B cell (primary cell): ENCODE measurements around the gene ARV1. TPM values are rescaled to one million over a fixed set of nuclear protein-coding genes. Genes with fewer than 3 reads are reported as not detected.

ENCODE experiments used
- ATAC-seq: fragments of 200-7000 bp; cut with Tn5 transposase; one replicate; pipeline ENCODE4 v1.10.0; 2021; ENCODE audit warnings: low read depth, mild to moderate bottlenecking, moderate number of reproducible peaks, moderate library complexity
- CTCF ChIA-PET: fragments of 350-600 bp; sonication (Branson Sonifier 250); formaldehyde crosslinking; loops from one replicate; lab custom pipeline; 2021; ENCODE audit warnings: antibody characterized with exemption, inconsistent platforms; lab: Charles Lee
- POLR2A ChIA-PET: fragments of 350-600 bp; sonication (Branson Sonifier 250); formaldehyde crosslinking; loops from one replicate; lab custom pipeline; 2021; ENCODE audit warnings: antibody characterized with exemption; lab: Charles Lee
- DNase-seq: peaks from one replicate; pipeline ENCODE4 v3.0.0; 2013
- H2AFZ ChIP-seq: 2 replicates; pipeline ENCODE4 v1.6.1; 2012; ENCODE audit warnings: mild to moderate bottlenecking, low read depth, low read length; ENCODE audit not compliant: insufficient read depth, poor library complexity, severe bottlenecking
- H3K27ac ChIP-seq, 2 donors: 1 replicate in 1 of 2; 2 replicates in 1 of 2; pipeline ENCODE4 v1.5.1; 2012 to 2013; ENCODE audit warnings: low read length in 2 of 2, mild to moderate bottlenecking in 2 of 2, moderate library complexity in 1 of 2
- H3K27me3 ChIP-seq, 4 experiments: fragments of 200-600 bp in 1 of 4; sonication (generic) in 1 of 4; replicated peaks in 1 of 4; 1 replicate in 2 of 4; 2 replicates in 2 of 4; pipeline versions ENCODE4 v1.6.1 to v1.7.0; 2013 to 2016; ENCODE audit warnings: low read length in 3 of 4, mild to moderate bottlenecking in 2 of 4, mixed read lengths in 1 of 4, moderate library complexity in 1 of 4; ENCODE audit not compliant: insufficient read depth in 4 of 4, control insufficient read depth in 3 of 4; ENCODE audit errors: control extremely low read depth in 1 of 4
- H3K36me3 ChIP-seq, 2 experiments: replicated peaks in 1 of 2; 1 replicate in 1 of 2; 2 replicates in 1 of 2; pipeline versions ENCODE4 v1.6.1 to v1.7.1; 2013; ENCODE audit warnings: low read length in 1 of 2; ENCODE audit not compliant: insufficient read depth in 2 of 2, control insufficient read depth in 1 of 2; ENCODE audit errors: control extremely low read depth in 1 of 2, extremely low read depth in 1 of 2
- H3K4me1 ChIP-seq, 2 donors: fragments of 200-600 bp in 1 of 2; sonication (generic) in 1 of 2; 1 replicate in 1 of 2; 2 replicates in 1 of 2; pipeline versions ENCODE4 v1.5.1 to v1.6.1; 2013 to 2017; ENCODE audit warnings: low read length in 2 of 2; ENCODE audit not compliant: control insufficient read depth in 2 of 2, insufficient read depth in 2 of 2
- H3K4me2 ChIP-seq: replicated peaks from 2 replicates; pipeline ENCODE3; 2012; ENCODE audit warnings: mild to moderate bottlenecking, low read depth, low read length; ENCODE audit not compliant: poor library complexity, severe bottlenecking
- H3K4me3 ChIP-seq, 5 experiments: fragments of 200-600 bp in 1 of 5; sonication (generic) in 1 of 5; 1 replicate in 3 of 5; 2 replicates in 2 of 5; pipeline versions ENCODE4 v1.5.1 to v1.7.0; 2011 to 2016; ENCODE audit warnings: low read length in 4 of 5, mild to moderate bottlenecking in 4 of 5, low read depth in 2 of 5, control low read depth in 1 of 5, moderate library complexity in 1 of 5; ENCODE audit not compliant: insufficient read depth in 1 of 5; ENCODE audit errors: control extremely low read depth in 1 of 5, extremely low read depth in 1 of 5
- H3K79me2 ChIP-seq: fragments of 200-600 bp; sonication (generic); one replicate; pipeline ENCODE4 v1.6.0; 2016; ENCODE audit warnings: low read length; ENCODE audit not compliant: control insufficient read depth, insufficient read depth
- H3K9ac ChIP-seq: fragments of 200-600 bp; sonication (generic); 2 replicates; pipeline ENCODE4 v1.6.1; 2017; ENCODE audit warnings: mild to moderate bottlenecking, low read length, moderate library complexity
- H3K9me3 ChIP-seq, 3 donors: one replicate each; pipeline versions ENCODE4 v1.6.1 to v1.7.1; 2013; ENCODE audit warnings: low read length in 2 of 3; ENCODE audit not compliant: control insufficient read depth in 2 of 3, insufficient read depth in 1 of 3; ENCODE audit errors: control extremely low read depth in 1 of 3
- H4K20me1 ChIP-seq: 2 replicates; pipeline ENCODE4 v1.6.0; 2012; ENCODE audit warnings: mild to moderate bottlenecking, low read length; ENCODE audit not compliant: insufficient read depth, control insufficient read depth, poor library complexity, severe bottlenecking
- H3K27ac Mint-ChIP-seq: one replicate; pipeline ENCODE4 v1.8.0; 2021; ENCODE audit warnings: mixed read lengths
- H3K27me3 Mint-ChIP-seq: one replicate; pipeline ENCODE4 v1.8.0; 2021; ENCODE audit warnings: mixed read lengths
- H3K4me1 Mint-ChIP-seq: one replicate; pipeline ENCODE4 v1.8.0; 2021; ENCODE audit warnings: mixed read lengths
- H3K4me3 Mint-ChIP-seq: one replicate; pipeline ENCODE4 v1.8.0; 2021; ENCODE audit warnings: mixed read lengths
- H3K9me3 Mint-ChIP-seq: one replicate; pipeline ENCODE4 v1.8.0; 2022; ENCODE audit warnings: mixed read lengths; ENCODE audit not compliant: insufficient read depth
- EZH2 ChIP-seq: IDR thresholded peaks from 2 replicates; pipeline ENCODE4 v1.6.1; 2012; ENCODE audit warnings: borderline replicate concordance, low read depth, mild to moderate bottlenecking, moderate library complexity, low read length; ENCODE audit not compliant: insufficient read depth, poor library complexity, severe bottlenecking
- WGBS: methylation state at CpG from one replicate; pipeline ENCODE4 v1.1.5; 2013; ENCODE audit warnings: missing lambda C conversion rate; ENCODE audit not compliant: insufficient coverage; 5-methylcytosine and 5-hydroxymethylcytosine counted together
- intact Hi-C: fragments of 100-400 bp; cut with micrococcal nuclease; formaldehyde crosslinking; loops from one replicate; pipeline ENCODE4 v1.10.0; 2022
- polyA plus RNA-seq: library from polyadenylated mRNA; depleted of rRNA; stranded (reverse); fragments of >200 nt; gene quantifications from 2 replicates; pipeline ENCODE4 v1.2.3, GENCODE V29; 2012
- total RNA-seq, 2 donors: library from RNA; stranded (reverse); fragments of 120-200 nt in 1 of 2; gene quantifications; 1 replicate in 1 of 2; 2 replicates in 1 of 2; pipeline versions ENCODE4 v1.2.3 to v1.2.4, GENCODE V29; 2013 to 2022
- TF ChIP-seq, protein P1 (sequence below): fragments of 200-600 bp; IDR thresholded peaks from one replicate; pipeline ENCODE4 v1.8.0; 2022; ENCODE audit warnings: antibody characterized with exemption, mild to moderate bottlenecking

The ARV1 gene
- total and polyA plus RNA-seq, 2 donors (not counting 1 experiment from before 2014, with no cell fraction given), result 10.7 to 11.6 TPM

DNA sequence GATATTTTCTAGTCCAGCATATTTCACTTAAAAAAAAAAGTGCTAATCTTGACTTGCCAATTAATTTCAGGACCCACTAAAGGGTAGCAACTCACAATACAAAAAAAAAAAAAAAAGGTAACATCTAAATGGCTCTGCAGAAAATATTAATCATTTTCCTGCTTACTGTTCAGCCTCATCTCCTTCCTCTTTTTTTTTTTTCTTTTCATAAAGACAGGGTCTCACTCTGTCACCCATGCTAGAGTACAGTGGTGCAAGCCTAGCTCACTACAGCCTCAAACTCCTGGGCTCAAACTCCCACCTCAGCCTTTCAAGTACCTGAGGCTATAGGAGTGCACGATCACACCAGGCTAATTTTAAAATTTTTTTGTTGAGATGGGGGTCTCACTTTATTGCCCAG is 30.6 kb upstream of the ARV1 start:
- peak overlapping the region; percentile 33 for H3K4me3 Mint-ChIP-seq

DNA sequence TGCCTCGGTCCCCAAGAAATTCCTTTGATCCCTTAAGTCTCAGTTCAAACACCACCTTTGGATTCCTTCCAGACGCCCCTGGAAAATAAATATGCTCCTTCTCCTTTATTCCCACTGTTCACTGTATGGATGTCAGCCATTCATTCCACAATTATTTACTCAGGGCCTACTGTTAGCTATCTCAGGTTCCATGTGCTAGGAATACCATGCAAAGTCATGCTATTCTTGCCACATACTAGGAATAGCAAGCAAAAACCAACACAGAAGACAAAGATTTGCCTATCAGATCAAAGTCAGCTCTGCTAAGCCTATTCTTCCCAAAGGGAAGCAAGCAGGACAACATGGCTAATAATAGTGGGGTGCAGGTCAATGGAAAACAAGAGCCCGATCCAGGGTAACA is 30.0 kb upstream of the ARV1 start:
- no peaks in the 10 kb centered on the region for H3K9me3 ChIP-seq
- peak overlapping the region; percentile 23 for H3K4me2 ChIP-seq
- H4K20me1 ChIP-seq, result no peaks in the 10 kb centered on the region
- intact Hi-C loops, result no loop called here
- no peak for TF ChIP-seq EZH2
- TF ChIP-seq, protein P1, sequence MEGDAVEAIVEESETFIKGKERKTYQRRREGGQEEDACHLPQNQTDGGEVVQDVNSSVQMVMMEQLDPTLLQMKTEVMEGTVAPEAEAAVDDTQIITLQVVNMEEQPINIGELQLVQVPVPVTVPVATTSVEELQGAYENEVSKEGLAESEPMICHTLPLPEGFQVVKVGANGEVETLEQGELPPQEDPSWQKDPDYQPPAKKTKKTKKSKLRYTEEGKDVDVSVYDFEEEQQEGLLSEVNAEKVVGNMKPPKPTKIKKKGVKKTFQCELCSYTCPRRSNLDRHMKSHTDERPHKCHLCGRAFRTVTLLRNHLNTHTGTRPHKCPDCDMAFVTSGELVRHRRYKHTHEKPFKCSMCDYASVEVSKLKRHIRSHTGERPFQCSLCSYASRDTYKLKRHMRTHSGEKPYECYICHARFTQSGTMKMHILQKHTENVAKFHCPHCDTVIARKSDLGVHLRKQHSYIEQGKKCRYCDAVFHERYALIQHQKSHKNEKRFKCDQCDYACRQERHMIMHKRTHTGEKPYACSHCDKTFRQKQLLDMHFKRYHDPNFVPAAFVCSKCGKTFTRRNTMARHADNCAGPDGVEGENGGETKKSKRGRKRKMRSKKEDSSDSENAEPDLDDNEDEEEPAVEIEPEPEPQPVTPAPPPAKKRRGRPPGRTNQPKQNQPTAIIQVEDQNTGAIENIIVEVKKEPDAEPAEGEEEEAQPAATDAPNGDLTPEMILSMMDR, result no peak
- H3K79me2 ChIP-seq, result peaks cover 44% of the 10 kb centered on the region
- Mint-ChIP-seq H3K9me3 (no peaks in the 10 kb centered on the region), H3K4me1 (peaks cover 24% of the 10 kb centered on the region), H3K27me3 (no peaks in the 10 kb centered on the region), H3K27ac (peak overlapping the region; percentile 85), H3K4me3 (peak overlapping the region; percentile 49)
- no peaks in the 10 kb centered on the region for H3K27me3 ChIP-seq
- H3K36me3 ChIP-seq, result peaks cover 15 to 29% of the 10 kb centered on the region in 2 experiments
- no peak overlapping the region for H3K9ac ChIP-seq
- peaks cover 20 to 21% of the 10 kb centered on the region in 2 donors for H3K4me1 ChIP-seq
- H2AFZ ChIP-seq, result no peak overlapping the region
- no peak for ATAC-seq
- 91% methylated on average over 2 of the region's 3 CpGs for WGBS
- ChIA-PET POLR2A (interaction anchor here (1.2 kb wide), 1 partner anchor 24 kb away, joined by 5 read pairs; no protein-coding TSS in a partner anchor), CTCF (interaction anchor here (0.6 to 1.1 kb wide), 5 partner anchors 9 to 30 kb away, joined by 3 to 7 read pairs (median 4); partner anchors contain the start of genes ARV1 and TTC13)
- H3K27ac ChIP-seq, result no peak overlapping the region
- DNase-seq, result no peak
- no peak overlapping the region for H3K4me3 ChIP-seq

More for the DNA sequence above, 30.6 kb upstream of the ARV1 start:
- no peaks in the 10 kb centered on the region for H3K27me3 Mint-ChIP-seq
- H3K9me3 Mint-ChIP-seq, result no peaks in the 10 kb centered on the region
- POLR2A ChIA-PET, result interaction anchor here (1.2 kb wide), 1 partner anchor 25 kb away, joined by 5 read pairs; no protein-coding TSS in a partner anchor
- peaks cover 0 to 2% (median 0%) of the 10 kb centered on the region in 3 donors for H3K9me3 ChIP-seq
- ATAC-seq (peak; percentile 82), DNase-seq (peak; percentile 30)
- intact Hi-C loops, result no loop called here
- H2AFZ ChIP-seq, result no peak overlapping the region
- H4K20me1 ChIP-seq, result no peaks in the 10 kb centered on the region
- CTCF ChIA-PET, result interaction anchor here (0.6 to 1.1 kb wide), 5 partner anchors 10 to 31 kb away, joined by 3 to 7 read pairs (median 4); partner anchors contain the start of genes ARV1 and TTC13
- WGBS, result no CpG with 5 or more reads among the region's 1 CpG
- H3K27ac Mint-ChIP-seq, result peak overlapping the region; percentile 85
- H3K4me3 ChIP-seq, result no peak overlapping the region
- no peaks in the 10 kb centered on the region for H3K27me3 ChIP-seq
- TF ChIP-seq EZH2, result no peak
- TF ChIP-seq, protein P1, result no peak
- peaks cover 17 to 29% of the 10 kb centered on the region in 2 experiments for H3K36me3 ChIP-seq
- peaks cover 20 to 21% of the 10 kb centered on the region in 2 donors for H3K4me1 ChIP-seq
- peaks cover 38% of the 10 kb centered on the region for H3K79me2 ChIP-seq
- peaks cover 24% of the 10 kb centered on the region for H3K4me1 Mint-ChIP-seq
- peak overlapping the region in 1 of 2 donors; percentile 1 for H3K27ac ChIP-seq
- H3K9ac ChIP-seq, result no peak overlapping the region
- peak overlapping the region; percentile 23 for H3K4me2 ChIP-seq
